ENCODE results near the gene PALM2AKAP2. TPM values are rescaled to one million over a fixed set of nuclear protein-coding genes. Genes with fewer than 3 reads are reported as not detected.

The PALM2AKAP2 gene
- polyA plus RNA-seq, 1 donor from 2014 or later = 0.41 TPM

DNA sequence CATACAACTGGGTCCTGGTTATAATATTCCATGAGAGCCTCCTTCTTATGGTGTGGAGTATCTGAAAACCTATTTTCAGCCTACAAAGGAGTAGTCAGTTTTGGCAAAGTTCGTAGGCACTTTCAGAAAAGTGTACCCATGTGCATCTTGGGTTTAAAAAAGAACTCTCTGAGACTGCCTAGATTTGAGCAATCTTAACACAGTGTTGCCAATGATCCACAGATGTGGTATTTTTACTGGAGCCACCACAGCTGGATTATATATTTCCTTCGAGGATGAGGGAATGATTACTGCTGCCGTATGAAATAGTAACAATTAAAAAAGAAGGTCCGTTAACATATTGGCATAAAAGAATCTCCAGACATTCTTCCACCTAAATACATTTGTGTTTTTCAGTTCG is 1.1 kb downstream of the PALM2AKAP2 start:
- Histone ChIP-seq H4K20me1 (ENCODE audit: insufficient read depth) (no peaks in the 10 kb centered on the region), H3K27ac (ENCODE audit: low read length) (no peak overlapping the region), H3K36me3 (ENCODE audit: insufficient read depth, low read length) (no peaks in the 10 kb centered on the region), H3K9me2 (ENCODE audit: insufficient read depth, low read length) (no peaks in the 10 kb centered on the region), H3K79me2 (replicated peaks; ENCODE audit: insufficient read depth, low read length) (no peaks in the 10 kb centered on the region), H3F3A (ENCODE audit: insufficient read depth, low read length, poor library complexity, severe bottlenecking) (no peaks in the 10 kb centered on the region), H3K9ac (ENCODE audit: low read length) (peak overlapping the region; percentile 61), H2AFZ (ENCODE audit: low read depth, low read length) (no peak overlapping the region), H3K9me3 (ENCODE audit: low read length) (no peaks in the 10 kb centered on the region), H3K4me2 (ENCODE audit: low read length) (peak overlapping the region; percentile 82), H3K4me3 (ENCODE audit: low read length) (peak overlapping the region; percentile 74), H3K27me3 (ENCODE audit: insufficient read depth, low read depth, low read length) (peaks cover 7% of the 10 kb centered on the region)
- TF ChIP-seq POLR2AphosphoS5 (IDR thresholded peaks at IDR 0.05) = no peak
- no peak for TF ChIP-seq EZH2 (IDR thresholded peaks at IDR 0.05; ENCODE audit: borderline replicate concordance, insufficient read depth, low read length, poor library complexity, severe bottlenecking)
- TF ChIP-seq REST (IDR thresholded peaks at IDR 0.05; ENCODE audit: borderline replicate concordance) = no peak
- TF ChIP-seq MXI1 (conservative IDR thresholded peaks at IDR 0.05; ENCODE audit: poor library complexity, severe bottlenecking) = no peak
- TF ChIP-seq RAD21 (conservative IDR thresholded peaks at IDR 0.05) = no peak
- TF ChIP-seq TAF1 (IDR thresholded peaks at IDR 0.05; ENCODE audit: low read depth) = no peak
- TF ChIP-seq EP300 (conservative IDR thresholded peaks at IDR 0.05; ENCODE audit: poor library complexity, severe bottlenecking) = no peak
- TF ChIP-seq, protein P1, sequence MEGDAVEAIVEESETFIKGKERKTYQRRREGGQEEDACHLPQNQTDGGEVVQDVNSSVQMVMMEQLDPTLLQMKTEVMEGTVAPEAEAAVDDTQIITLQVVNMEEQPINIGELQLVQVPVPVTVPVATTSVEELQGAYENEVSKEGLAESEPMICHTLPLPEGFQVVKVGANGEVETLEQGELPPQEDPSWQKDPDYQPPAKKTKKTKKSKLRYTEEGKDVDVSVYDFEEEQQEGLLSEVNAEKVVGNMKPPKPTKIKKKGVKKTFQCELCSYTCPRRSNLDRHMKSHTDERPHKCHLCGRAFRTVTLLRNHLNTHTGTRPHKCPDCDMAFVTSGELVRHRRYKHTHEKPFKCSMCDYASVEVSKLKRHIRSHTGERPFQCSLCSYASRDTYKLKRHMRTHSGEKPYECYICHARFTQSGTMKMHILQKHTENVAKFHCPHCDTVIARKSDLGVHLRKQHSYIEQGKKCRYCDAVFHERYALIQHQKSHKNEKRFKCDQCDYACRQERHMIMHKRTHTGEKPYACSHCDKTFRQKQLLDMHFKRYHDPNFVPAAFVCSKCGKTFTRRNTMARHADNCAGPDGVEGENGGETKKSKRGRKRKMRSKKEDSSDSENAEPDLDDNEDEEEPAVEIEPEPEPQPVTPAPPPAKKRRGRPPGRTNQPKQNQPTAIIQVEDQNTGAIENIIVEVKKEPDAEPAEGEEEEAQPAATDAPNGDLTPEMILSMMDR (IDR thresholded peaks at IDR 0.05; ENCODE audit: poor library complexity, severe bottlenecking) = no peak
- no peak for TF ChIP-seq SMC3 (conservative IDR thresholded peaks at IDR 0.05; ENCODE audit: poor library complexity)

- Histone ChIP-seq H3K4me3 (ENCODE audit: low read length) (peak overlapping the region; percentile 74), H3K9ac (ENCODE audit: low read length) (no peak overlapping the region), H3K4me2 (ENCODE audit: low read length) (no peak overlapping the region)
Measured at GRCh38 chr9:109781541-109782197, 1.7 kb downstream of the PALM2AKAP2 start.

More at GRCh38 chr9:109781541-109782197, 1.7 kb downstream of the PALM2AKAP2 start:
- no peaks in the 10 kb centered on the region for H4K20me1 ChIP-seq (ENCODE audit: insufficient read depth)
- H3K36me3 ChIP-seq (ENCODE audit: insufficient read depth, low read length) = no peaks in the 10 kb centered on the region
- TF ChIP-seq TAF1 (IDR thresholded peaks at IDR 0.05; ENCODE audit: low read depth) = no peak
- TF ChIP-seq REST (IDR thresholded peaks at IDR 0.05; ENCODE audit: borderline replicate concordance) = no peak
- no peaks in the 10 kb centered on the region for H3F3A ChIP-seq (ENCODE audit: insufficient read depth, low read length, poor library complexity, severe bottlenecking)
- peaks cover 7% of the 10 kb centered on the region for H3K27me3 ChIP-seq (ENCODE audit: insufficient read depth, low read depth, low read length)
- no peaks in the 10 kb centered on the region for H3K9me3 ChIP-seq (ENCODE audit: low read length)
- no peaks in the 10 kb centered on the region for H3K9me2 ChIP-seq (ENCODE audit: insufficient read depth, low read length)
- no peaks in the 10 kb centered on the region for H3K79me2 ChIP-seq (replicated peaks; ENCODE audit: insufficient read depth, low read length)
- H3K27ac ChIP-seq (ENCODE audit: low read length) = no peak overlapping the region
- no peak overlapping the region for H2AFZ ChIP-seq (ENCODE audit: low read depth, low read length)

All from neural cell (in vitro differentiated cells).